NCI-H146 (cell line): ENCODE data around the gene ACP5.
"Not testable (repeated sequence)": the region's sequence is repeated elsewhere in the genome, so short reads cannot be mapped to it uniquely, and the experiment has no call there.

Source experiments
- DNase-seq: peaks from one replicate; lab custom pipeline; 2025; lab: John Stamatoyannopoulos, UW

The ACP5 gene

DNA sequence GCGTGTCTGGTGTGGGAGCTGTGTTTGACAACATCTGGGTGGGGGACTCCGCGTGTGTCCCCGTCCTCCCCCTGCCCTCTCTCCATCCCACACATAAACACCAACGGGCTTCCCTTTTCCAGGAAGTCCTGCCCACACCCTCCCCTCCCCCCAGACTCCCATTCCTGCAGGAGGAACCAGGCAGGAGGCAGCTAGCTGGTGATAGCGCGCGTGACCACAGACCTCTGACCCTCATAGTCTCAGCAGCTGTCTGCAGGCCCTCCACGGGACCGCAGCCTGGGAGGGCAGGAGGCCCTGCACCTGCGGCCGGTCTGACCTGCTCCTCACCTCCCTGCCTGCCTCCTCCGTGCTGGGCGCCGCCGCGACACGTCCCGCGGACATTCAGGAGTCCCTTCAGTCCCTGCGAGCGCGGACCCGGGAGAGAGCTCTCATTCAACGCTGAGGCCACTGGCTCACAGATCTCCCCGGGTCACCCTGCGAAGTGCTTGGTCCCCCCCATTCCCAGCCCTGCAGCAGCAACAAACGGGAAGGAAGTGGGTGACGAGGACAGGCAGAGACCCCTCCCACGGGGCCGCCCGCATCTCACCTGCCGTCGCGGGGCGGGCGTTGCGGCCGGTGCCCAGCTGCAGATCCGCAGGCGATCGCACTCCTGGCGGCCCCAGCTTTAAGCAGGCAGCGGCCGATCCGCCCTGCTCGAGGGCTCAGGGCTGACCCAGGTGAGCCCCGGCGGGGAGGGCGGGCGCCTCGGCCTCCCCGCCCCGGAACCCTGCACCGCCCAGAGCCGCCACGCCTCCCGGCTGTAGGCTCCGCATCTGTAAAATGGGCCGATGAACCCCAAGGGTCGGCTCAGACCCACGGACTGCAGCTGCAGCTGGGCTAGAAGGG lies 1.1 kb upstream of the ACP5 start:
- DNase-seq, result peak; percentile 70

GRCh38 chr19:11576227-11576626 lies 1.2 kb downstream of the ACP5 start:
- no peak for DNase-seq

GRCh38 chr19:11574689-11575088 lies 2.8 kb downstream of the ACP5 start:
- no peak for DNase-seq

DNA sequence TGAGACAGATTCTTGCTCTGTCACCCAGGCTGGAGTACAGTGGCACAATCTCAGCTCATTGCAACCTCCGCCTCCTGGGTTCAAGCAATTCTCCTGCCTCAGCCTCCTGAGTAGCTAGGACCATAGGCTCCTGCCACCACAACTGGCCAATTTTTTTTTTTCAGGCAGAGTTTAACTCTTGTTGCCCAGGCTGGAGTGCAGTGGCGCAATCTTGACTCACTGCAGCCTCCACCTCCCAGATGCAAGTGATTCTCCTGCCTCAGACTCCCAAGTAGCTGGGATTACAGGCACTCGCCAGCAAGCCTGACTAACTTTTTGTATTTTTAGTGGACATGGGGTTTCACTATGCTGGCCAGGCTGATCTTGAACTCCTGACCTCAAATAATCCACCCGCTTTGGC lies 3.7 kb downstream of the ACP5 start:
- DNase-seq, result not testable (repeated sequence)

- DNase-seq, result not testable (repeated sequence)
Measured at GRCh38 chr19:11573354-11573753, 4.1 kb downstream of the ACP5 start.

- DNase-seq, result peak; percentile 21
Measured at GRCh38 chr19:11570039-11570462, 7.4 kb downstream of the ACP5 start.

GRCh38 chr19:11566164-11566563 lies 11.3 kb downstream of the ACP5 start:
- no peak for DNase-seq

GRCh38 chr19:11565649-11565980 lies 11.8 kb downstream of the ACP5 start:
- DNase-seq, result not testable (repeated sequence)

DNA sequence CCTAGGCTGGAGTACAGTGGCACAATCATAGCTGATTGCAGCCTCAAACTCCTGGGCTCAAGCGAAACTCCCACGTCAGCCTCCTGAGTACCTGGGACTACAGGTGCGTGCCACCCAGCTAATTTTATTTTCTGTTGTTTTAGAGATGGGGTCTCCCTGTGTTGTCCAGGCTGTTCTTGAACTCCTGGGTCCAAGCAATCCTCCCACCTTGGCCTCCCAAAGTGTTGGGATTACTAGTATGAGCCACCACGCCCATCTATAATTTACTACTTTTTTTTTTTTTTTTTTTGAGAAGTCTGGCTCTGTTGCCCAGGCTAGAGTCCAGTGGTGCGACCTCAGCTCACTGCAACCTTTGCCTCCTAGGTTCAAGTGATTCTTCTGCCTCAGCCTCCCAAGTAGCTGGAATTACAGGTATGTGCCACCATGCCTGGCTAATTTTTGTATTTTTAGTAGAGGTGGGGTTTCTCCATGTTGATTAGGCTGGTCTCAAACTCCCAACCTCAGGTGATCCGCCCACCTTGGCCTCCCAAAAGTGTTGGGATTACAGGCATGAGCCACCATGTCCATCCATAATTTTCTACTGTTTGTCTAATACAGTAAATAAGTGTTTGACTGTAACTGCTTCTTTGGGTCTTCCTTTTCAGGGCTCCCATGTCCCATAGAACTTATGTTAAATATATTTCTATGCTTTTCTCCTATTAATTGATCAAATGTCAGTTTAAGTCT lies 13.2 kb downstream of the ACP5 start:
- DNase-seq, result not testable (repeated sequence)

GRCh38 chr19:11563532-11563931 lies 13.9 kb downstream of the ACP5 start:
- no peak for DNase-seq

- DNase-seq, result peak; percentile 86
Measured at GRCh38 chr19:11560404-11561051, 16.9 kb downstream of the ACP5 start.

DNA sequence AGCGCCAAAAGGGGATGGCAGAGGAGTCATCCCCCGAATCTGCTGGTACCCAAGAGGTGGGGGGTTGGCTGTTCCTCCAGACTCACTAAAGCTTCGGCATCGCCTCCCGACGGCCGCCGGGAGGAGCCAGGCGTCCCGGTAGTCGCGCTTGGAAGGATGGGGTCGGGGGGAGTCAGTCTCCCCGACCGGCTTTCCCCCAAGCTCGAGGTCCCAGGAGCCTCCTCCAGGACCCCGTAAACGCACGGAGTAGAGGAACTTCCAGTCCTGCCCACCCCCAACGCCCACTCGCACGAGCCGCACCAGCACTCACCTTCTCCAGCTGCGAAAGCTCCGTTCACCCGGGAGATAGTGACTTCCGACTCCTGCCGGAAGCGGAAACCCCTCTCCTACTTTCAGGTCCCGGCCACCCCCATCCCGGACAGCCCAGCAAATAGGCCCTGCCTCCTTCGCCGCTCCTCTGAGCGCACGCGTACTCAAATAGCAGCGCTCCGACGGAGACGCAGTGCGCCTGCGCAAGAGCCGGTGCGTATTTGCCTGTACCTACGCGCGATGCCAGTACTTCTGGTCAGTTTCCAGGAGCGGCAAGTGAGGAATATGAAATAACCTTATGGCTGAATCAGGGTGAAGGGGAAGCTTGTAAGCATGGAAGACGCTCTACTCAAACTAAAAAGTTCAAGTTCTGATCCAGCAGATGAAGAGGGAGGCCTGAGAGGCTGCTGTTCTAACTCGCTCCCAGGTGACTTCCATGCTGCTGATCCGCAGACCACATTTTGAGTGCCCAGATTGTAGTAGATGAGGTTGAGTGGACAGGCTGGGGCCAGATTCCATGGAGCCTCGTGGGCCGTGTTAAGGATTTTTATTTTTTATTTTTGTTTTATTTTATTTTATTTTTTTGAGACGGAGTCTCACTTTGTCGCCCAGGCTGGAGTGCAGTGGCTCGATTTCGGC lies 18.3 kb downstream of the ACP5 start, which contains the start of gene ELOF1:
Gene ELOF1 (minus strand): TSS at position 350 of the 948 bp plus-strand sequence. CDS start 4,883 bp downstream, outside the sequence.
- peak; percentile 100 for DNase-seq

- no peak for DNase-seq
Measured at GRCh38 chr19:11556634-11557420, 20.6 kb downstream of the ACP5 start.

DNA sequence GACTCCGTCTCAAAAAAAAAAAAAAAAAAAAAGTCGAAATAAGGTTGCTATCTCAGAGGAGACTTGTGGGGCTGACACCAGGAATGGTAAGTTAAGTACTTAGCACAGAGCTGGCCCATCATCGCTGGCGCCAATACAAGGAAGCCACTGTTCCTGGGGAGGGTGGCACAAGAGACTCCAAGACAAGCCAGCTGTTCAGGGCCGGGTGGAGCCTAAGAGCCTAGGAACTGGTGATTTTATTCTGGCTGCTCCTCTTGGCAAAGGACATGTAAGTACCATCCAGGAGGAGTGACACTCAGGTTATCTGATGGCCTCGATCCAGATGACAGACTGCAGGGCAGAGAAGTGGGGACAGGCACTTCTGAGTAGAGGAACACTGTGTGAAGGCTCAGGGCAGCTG lies 22.2 kb downstream of the ACP5 start:
- DNase-seq, result no peak

- DNase-seq, result no peak
Measured at GRCh38 chr19:11554160-11554559, 23.3 kb downstream of the ACP5 start.

DNA sequence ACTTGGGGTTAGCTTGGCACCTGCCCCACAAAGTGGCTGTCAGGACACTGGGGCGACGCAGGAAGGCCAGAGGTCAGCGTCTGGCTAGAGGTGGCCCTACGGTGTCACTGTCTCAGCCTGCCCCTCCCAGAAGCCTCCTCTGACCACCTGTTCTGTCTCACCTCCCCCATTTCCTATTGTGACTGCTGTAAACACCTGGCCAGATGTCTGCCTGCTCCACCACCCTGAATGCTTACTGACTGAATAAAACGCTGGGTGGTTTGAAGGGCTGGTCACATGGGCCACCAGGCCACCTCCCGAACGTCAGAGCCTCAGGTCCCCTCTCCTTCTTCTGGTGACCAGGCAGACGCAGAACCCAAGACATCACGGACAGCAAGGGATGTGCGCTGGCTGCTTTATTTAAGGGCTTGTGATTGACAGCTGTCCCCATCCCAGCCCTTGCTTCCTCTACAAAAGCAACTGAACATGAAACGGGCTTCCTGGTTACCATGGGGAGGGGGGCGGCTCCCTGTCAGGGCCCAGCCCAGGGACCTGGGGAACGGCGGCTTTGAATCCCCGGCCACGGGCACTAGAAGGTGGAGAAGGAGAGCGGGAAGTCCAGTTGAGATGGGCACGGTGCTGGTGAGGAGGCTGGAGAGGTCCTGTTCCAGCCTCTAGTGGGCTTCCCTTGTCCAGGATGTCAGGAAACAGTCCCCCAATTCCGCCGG lies 24.6 kb downstream of the ACP5 start:
- DNase-seq, result no peak

GRCh38 chr19:11551603-11552235 lies 25.7 kb downstream of the ACP5 start:
- DNase-seq, result no peak

- no peak for DNase-seq
Measured at GRCh38 chr19:11550265-11550664, 27.2 kb downstream of the ACP5 start.

DNA sequence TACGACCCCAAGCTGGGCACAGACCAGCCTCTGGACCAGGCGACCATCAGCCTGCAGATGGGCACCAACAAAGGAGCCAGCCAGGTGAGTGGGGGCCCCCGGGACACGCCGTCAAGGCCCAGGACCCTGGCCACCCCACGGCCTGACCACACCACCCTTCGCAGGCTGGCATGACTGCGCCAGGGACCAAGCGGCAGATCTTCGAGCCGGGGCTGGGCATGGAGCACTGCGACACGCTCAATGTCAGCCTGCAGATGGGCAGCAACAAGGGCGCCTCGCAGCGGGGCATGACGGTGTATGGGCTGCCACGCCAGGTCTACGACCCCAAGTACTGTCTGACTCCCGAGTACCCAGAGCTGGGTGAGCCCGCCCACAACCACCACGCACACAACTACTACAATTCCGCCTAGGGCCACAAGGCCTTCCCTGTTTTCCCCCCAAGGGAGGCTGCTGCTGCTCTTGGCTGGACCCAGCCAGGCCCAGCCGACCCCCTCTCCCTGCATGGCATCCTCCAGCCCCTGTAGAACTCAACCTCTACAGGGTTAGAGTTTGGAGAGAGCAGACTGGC lies 28.0 kb downstream of the ACP5 start:
- no peak for DNase-seq
